Adrenal gland (tissue), 12 donors: ENCODE results near the gene RAMP3. TPM values are rescaled to one million over a fixed set of nuclear protein-coding genes. Genes with fewer than 3 reads are reported as not detected.
A peak's percentile ranks its signal among the peaks of the same experiment; 100 is the strongest.

Experiments
- DNase-seq, 7 donors: peaks; one replicate each; pipeline ENCODE4 v3.0.0-alpha.2; 2019 to 2020
- H3K27ac ChIP-seq, 5 donors: fragments of 200-600 bp; sonication (generic) in 4 of 5; 1 replicate in 3 of 5; 2 replicates in 2 of 5; pipeline versions ENCODE4 v1.5.1 to v1.8.0; 2016 to 2020; ENCODE audit warnings: mild to moderate bottlenecking in 1 of 5
- H3K27me3 ChIP-seq: fragments of 200-600 bp; 2 replicates; pipeline ENCODE4 v1.8.0; 2021
- H3K36me3 ChIP-seq, 2 donors: fragments of 200-600 bp; replicated peaks in 1 of 2; 1 replicate in 1 of 2; 2 replicates in 1 of 2; pipeline versions ENCODE4 v1.5.1 to v1.8.0; 2018 to 2022
- H3K4me1 ChIP-seq, 2 donors: fragments of 200-600 bp; replicated peaks in 1 of 2; 1 replicate in 1 of 2; 2 replicates in 1 of 2; pipeline versions ENCODE4 v1.5.1 to v1.8.0; 2018 to 2021
- H3K4me3 ChIP-seq, 4 donors: fragments of 200-600 bp; sonication (generic) in 3 of 4; one replicate each; pipeline ENCODE4 v1.5.1; 2016 to 2018
- H3K9me3 ChIP-seq, 3 donors: fragments of 200-600 bp; sonication (generic) in 1 of 3; replicated peaks in 1 of 3; 1 replicate in 2 of 3; 2 replicates in 1 of 3; pipeline versions ENCODE4 v1.5.1 to v1.8.0; 2016 to 2021
- CTCF ChIP-seq, 6 experiments: fragments of 450-650 bp in 4 of 6; fragments of 200-600 bp in 2 of 6; sonication (generic) in 1 of 6; IDR thresholded peaks; 1 replicate in 5 of 6; 2 replicates in 1 of 6; pipeline versions ENCODE4 v1.5.1 to v1.8.0; 2016 to 2021; ENCODE audit warnings: antibody characterized with exemption in 6 of 6, mild to moderate bottlenecking in 2 of 6, moderate library complexity in 1 of 6
- POLR2A ChIP-seq, 2 donors: fragments of 450-650 bp; IDR thresholded peaks; one replicate each; pipeline ENCODE4 v1.6.1; 2017; ENCODE audit warnings: antibody characterized with exemption in 2 of 2, mild to moderate bottlenecking in 2 of 2, moderate library complexity in 1 of 2
- WGBS, 4 donors: extraction: QIAGEN DNeasy Blood & Tissue Kit in 2 of 4; methylation state at CpG; one replicate each; pipeline versions ENCODE4 v1.1.5 to v1.1.7; 2013 to 2017; 5-methylcytosine and 5-hydroxymethylcytosine counted together
- intact Hi-C, 2 donors: fragments of 100-400 bp; cut with DNase I; formaldehyde crosslinking; loops; one replicate each; pipeline versions ENCODE4 v1.14.1 to v1.15.0; 2022 to 2023
- polyA plus RNA-seq, 3 donors: library from polyadenylated mRNA; stranded (reverse); fragments of 200-250 nt in 2 of 3; fragments of 350-450 nt in 1 of 3; fragmentation: Illumina TruSeq in 1 of 3; extraction: RNeasy Lipid Tissue Mini Kit (QIAGEN cat#74804) in 1 of 3; gene quantifications; one replicate each; pipeline ENCODE4 v1.2.3, GENCODE V29; 2013 to 2014
- total RNA-seq, 9 donors: library from RNA; depleted of rRNA in 4 of 9; stranded (reverse); fragments of >200 nt in 4 of 9; fragments of 120-200 nt in 1 of 9; fragmentation: NEBNext Ultra II Directional in 1 of 9; extraction: Animal tissue kit (Norgen Biotek cat#: 25700) in 1 of 9; gene quantifications; one replicate each; pipeline versions ENCODE4 v1.1.0 to v1.2.4, GENCODE V29; 2013 to 2023
- donor health status: healthy with polysubstance abuse.
- donor health status: Bipolar disorder and iron deficiency.
- donor health status: DM: yes; HTN: yes; CAD: no.
- donor health status: DM: no; HTN: no; CAD: no.
- donor health status: DM: no; HTN: no; CAD: no.
- donor health status: DM: yes; HTN: yes; CAD: no.

Gene RAMP3
- total and polyA plus RNA-seq, 12 donors: 5.6 to 134 (median 43.0) TPM

GRCh38 chr7:45146531-45147379 lies 10.8 kb upstream of the RAMP3 start:
- 73 to 83% (median 81%) methylated on average over 18 to 19 of the region's 19 CpGs for WGBS, 4 donors
- DNase-seq: peak in 1 of 7 donors; percentile 13
- no peaks in the 10 kb centered on the region for H3K4me1 ChIP-seq
- TF ChIP-seq CTCF (IDR thresholded peaks at IDR 0.05): no peak
- TF ChIP-seq POLR2A (IDR thresholded peaks at IDR 0.05): no peak
- no peaks in the 10 kb centered on the region for H3K9me3 ChIP-seq
- H3K27me3 ChIP-seq: peaks cover 13% of the 10 kb centered on the region
- intact Hi-C loops: no loop called here
- no peaks in the 10 kb centered on the region for H3K36me3 ChIP-seq
- H3K4me3 ChIP-seq: no peak overlapping the region
- H3K27ac ChIP-seq: no peak overlapping the region

- WGBS, 4 donors: 59 to 67% (median 60%) methylated on average over 17 to 32 of the region's 32 CpGs
- peaks cover 13% of the 10 kb centered on the region for H3K27me3 ChIP-seq
- DNase-seq: peak in 1 of 7 donors; percentile 5
Measured at GRCh38 chr7:45147858-45148652, 9.5 kb upstream of the RAMP3 start.

GRCh38 chr7:45148653-45148973 lies 9.0 kb upstream of the RAMP3 start:
- DNase-seq: peak in 1 of 7 donors; percentile 3
- Histone ChIP-seq H3K36me3 (no peaks in the 10 kb centered on the region), H3K27ac (no peak overlapping the region), H3K4me3 (no peak overlapping the region), H3K9me3 (no peaks in the 10 kb centered on the region), H3K27me3 (peaks cover 13% of the 10 kb centered on the region), H3K4me1 (no peaks in the 10 kb centered on the region)
- 77 to 82% (median 81%) methylated on average over 10 of the region's 10 CpGs for WGBS, 4 donors
- TF ChIP-seq CTCF (IDR thresholded peaks at IDR 0.05) (no peak), POLR2A (IDR thresholded peaks at IDR 0.05) (no peak)
- intact Hi-C loops: no loop called here

More at GRCh38 chr7:45147858-45148652, 9.5 kb upstream of the RAMP3 start:
- Histone ChIP-seq H3K36me3 (no peaks in the 10 kb centered on the region), H3K9me3 (no peaks in the 10 kb centered on the region), H3K4me1 (no peaks in the 10 kb centered on the region), H3K27ac (no peak overlapping the region), H3K4me3 (no peak overlapping the region)
- intact Hi-C loops: no loop called here
- TF ChIP-seq POLR2A (IDR thresholded peaks at IDR 0.05) (no peak), CTCF (IDR thresholded peaks at IDR 0.05) (no peak)

GRCh38 chr7:45149606-45150005 lies 8.0 kb upstream of the RAMP3 start:
- TF ChIP-seq POLR2A (IDR thresholded peaks at IDR 0.05) (no peak), CTCF (IDR thresholded peaks at IDR 0.05) (no peak)
- Histone ChIP-seq H3K9me3 (no peaks in the 10 kb centered on the region), H3K27me3 (peaks cover 13% of the 10 kb centered on the region), H3K27ac (no peak overlapping the region), H3K4me3 (no peak overlapping the region), H3K4me1 (no peaks in the 10 kb centered on the region), H3K36me3 (no peaks in the 10 kb centered on the region)
- intact Hi-C loops: loop anchor here (10.0 kb wide), 2 partner anchors 505 to 715 kb away; no protein-coding TSS in a partner anchor
- WGBS, 4 donors: 58 to 79% (median 71%) methylated on average over 4 to 5 of the region's 5 CpGs
- no peak for DNase-seq
